ENCODE data around the gene GMEB2.
"Not testable (repeated sequence)": the region's sequence is repeated elsewhere in the genome, so short reads cannot be mapped to it uniquely, and the experiment has no call there.

Gene GMEB2

DNA sequence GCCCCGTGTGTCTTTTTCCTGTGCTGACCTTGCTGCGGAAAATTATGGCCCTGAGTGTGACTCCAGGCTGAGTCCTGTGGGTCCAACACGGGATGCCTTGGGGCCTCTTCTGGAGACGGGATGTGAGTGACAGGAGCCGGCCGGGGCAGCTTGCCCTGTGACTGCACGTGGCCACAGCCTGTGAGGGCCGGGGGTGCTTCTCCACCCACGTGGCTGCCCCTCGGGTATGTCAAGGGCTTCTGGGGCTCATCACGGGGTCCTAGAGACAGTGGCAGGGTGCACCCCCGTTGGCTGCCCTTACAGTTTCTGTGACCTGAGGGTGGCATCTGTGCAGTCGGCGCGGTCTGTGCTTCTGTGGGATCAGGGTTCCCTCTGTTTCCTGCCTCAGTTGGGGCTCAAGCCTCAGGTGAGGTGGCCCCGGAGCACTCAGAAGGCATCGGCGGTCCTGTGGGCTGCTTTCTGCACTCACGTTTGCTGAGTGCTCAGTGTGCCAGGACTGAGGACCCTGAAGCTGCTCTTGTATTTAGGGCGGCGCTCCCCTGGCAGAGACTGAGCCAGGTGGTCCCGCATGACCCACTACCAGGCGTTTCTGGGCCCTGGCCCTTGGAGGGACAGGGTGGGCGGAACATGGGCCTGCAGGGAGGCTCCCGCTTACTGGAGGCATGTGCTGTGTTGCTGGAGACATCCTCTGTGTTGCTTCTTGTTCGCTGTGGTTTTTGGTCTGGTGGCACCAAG lies 36.6 kb upstream of the GMEB2 start:
- TF ChIP-seq, protein P1, sequence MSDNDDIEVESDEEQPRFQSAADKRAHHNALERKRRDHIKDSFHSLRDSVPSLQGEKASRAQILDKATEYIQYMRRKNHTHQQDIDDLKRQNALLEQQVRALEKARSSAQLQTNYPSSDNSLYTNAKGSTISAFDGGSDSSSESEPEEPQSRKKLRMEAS (IDR thresholded peaks at IDR 0.05; ENCODE audit: low read depth, low read length) = no peak
- TF ChIP-seq, protein P2, sequence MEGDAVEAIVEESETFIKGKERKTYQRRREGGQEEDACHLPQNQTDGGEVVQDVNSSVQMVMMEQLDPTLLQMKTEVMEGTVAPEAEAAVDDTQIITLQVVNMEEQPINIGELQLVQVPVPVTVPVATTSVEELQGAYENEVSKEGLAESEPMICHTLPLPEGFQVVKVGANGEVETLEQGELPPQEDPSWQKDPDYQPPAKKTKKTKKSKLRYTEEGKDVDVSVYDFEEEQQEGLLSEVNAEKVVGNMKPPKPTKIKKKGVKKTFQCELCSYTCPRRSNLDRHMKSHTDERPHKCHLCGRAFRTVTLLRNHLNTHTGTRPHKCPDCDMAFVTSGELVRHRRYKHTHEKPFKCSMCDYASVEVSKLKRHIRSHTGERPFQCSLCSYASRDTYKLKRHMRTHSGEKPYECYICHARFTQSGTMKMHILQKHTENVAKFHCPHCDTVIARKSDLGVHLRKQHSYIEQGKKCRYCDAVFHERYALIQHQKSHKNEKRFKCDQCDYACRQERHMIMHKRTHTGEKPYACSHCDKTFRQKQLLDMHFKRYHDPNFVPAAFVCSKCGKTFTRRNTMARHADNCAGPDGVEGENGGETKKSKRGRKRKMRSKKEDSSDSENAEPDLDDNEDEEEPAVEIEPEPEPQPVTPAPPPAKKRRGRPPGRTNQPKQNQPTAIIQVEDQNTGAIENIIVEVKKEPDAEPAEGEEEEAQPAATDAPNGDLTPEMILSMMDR (IDR thresholded peaks at IDR 0.05; ENCODE audit: low read depth, low read length) = no peak
- TF ChIP-seq POLR2A (IDR thresholded peaks at IDR 0.05; ENCODE audit: extremely low read depth, insufficient read length) = no peak
- no peak for TF ChIP-seq MYC (IDR thresholded peaks at IDR 0.05; ENCODE audit: low read depth, low read length)
- H3K4me3 ChIP-seq (ENCODE audit: low read depth, low read length) = no peak overlapping the region
- no peak for DNase-seq (ENCODE audit: low read depth)

DNA sequence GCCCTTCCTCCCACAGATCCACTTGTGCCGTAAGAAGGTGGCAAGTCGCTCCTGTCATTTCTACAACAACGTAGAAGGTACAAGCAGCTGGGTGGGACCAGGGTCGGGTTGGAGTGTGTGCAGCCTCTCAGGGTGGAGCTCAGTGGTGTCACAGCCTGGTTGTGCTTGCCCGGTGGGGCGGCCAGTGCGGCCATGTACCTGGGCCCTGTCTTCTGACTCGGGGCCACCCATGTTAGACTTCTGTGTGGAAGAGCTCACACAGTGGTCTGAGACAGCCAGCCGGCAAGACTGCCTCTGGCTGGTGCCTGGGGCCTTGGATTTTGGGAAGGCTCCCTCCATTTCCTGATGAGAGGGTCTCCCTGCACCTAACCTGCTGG lies 35.9 kb upstream of the GMEB2 start:
- no peak for DNase-seq (ENCODE audit: low read depth)
- no peak for TF ChIP-seq POLR2A (IDR thresholded peaks at IDR 0.05; ENCODE audit: extremely low read depth, insufficient read length)
- TF ChIP-seq MYC (IDR thresholded peaks at IDR 0.05; ENCODE audit: low read depth, low read length) = no peak
- TF ChIP-seq, protein P2 (IDR thresholded peaks at IDR 0.05; ENCODE audit: low read depth, low read length) = no peak
- TF ChIP-seq, protein P1 (IDR thresholded peaks at IDR 0.05; ENCODE audit: low read depth, low read length) = no peak
- H3K4me3 ChIP-seq (ENCODE audit: low read depth, low read length) = no peak overlapping the region

DNA sequence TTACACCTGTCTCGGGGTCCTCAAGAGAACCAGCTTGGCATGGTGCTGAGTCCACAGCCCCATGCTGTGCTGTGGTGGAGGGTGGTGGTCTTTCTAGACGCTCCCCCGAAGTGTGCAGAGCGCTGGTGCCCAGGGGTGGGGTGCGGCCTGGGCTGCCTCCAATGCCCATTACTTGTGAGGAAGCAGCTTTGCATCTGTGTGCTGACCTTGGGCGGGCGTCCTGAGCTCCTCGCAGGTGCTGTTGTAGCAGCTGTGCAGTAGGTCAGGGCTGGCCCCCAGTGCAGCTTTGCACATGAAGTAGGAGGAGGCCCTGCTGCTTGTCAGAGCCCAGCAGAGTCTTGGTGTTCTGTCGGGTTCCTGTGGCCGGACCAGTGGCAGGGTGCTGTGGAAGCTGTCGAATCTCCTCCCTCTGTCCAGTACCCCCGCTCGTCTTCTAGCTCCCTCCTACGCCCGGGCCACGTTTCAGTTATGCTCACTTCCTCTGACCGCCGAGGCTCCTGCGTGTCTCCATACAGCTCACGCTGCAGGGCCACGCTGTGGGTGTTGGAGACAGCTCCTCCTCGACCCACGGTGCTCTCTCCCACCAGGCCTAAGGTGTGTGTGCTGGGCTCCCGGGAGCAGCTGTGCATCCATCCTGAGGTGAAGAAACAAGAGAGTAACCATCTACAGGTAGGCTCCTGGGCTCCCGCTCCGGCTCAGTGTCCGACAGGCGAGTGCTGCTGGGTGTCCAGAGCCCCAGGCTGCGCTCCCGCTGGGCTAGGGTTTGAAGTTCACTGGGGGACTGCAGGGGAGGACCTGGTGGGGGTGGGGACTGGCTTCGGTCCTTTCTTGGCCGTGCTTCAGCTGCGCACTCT lies 35.3 kb upstream of the GMEB2 start:
- TF ChIP-seq, protein P2 (IDR thresholded peaks at IDR 0.05; ENCODE audit: low read depth, low read length) = no peak
- TF ChIP-seq, protein P1 (IDR thresholded peaks at IDR 0.05; ENCODE audit: low read depth, low read length) = no peak
- TF ChIP-seq MYC (IDR thresholded peaks at IDR 0.05; ENCODE audit: low read depth, low read length) (no peak), POLR2A (IDR thresholded peaks at IDR 0.05; ENCODE audit: extremely low read depth, insufficient read length) (no peak)
- no peak overlapping the region for H3K4me3 ChIP-seq (ENCODE audit: low read depth, low read length)
- DNase-seq (ENCODE audit: low read depth) = no peak

DNA sequence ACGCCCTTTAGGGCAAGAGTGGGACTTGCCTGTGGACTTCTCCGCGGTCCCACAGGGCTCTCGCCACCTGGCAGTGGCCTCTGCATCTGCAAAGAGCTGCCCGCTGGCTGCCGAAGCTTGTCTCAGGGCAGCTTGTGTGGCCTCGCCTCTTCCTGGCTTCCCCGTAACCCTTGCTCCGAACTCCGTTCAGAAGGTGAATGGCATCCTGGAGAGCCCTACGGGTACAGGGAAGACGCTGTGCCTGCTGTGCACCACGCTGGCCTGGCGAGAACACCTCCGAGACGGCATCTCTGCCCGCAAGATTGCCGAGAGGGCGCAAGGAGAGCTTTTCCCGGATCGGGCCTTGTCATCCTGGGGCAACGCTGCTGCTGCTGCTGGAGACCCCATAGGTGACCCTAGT lies 34.2 kb upstream of the GMEB2 start:
- H3K4me3 ChIP-seq (ENCODE audit: low read depth, low read length) = no peak overlapping the region
- TF ChIP-seq POLR2A (IDR thresholded peaks at IDR 0.05; ENCODE audit: extremely low read depth, insufficient read length) (no peak), MYC (IDR thresholded peaks at IDR 0.05; ENCODE audit: low read depth, low read length) (no peak)
- TF ChIP-seq, protein P1 (IDR thresholded peaks at IDR 0.05; ENCODE audit: low read depth, low read length) = no peak
- TF ChIP-seq, protein P2 (IDR thresholded peaks at IDR 0.05; ENCODE audit: low read depth, low read length) = no peak
- no peak for DNase-seq (ENCODE audit: low read depth)

DNA sequence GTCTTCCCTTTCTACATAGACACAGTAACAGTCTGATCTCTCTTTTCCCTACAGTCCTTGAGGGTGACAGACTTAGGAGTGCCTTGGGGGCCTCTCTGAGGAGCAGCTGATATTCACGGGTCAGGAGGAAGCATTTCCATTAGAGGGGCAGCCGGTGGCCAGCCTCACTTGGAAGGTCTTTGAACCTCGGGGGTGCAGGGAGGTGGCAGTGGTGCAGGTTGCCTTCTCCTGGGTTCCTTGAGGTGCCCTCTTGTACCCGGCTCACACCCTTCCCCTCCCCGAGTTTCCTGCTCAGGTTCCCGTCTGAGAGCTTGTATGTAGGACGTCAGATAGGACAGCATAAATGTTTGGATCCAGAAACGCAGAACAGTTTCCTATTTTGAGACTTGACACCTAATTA lies 33.7 kb upstream of the GMEB2 start:
- no peak overlapping the region for H3K4me3 ChIP-seq (ENCODE audit: low read depth, low read length)

DNA sequence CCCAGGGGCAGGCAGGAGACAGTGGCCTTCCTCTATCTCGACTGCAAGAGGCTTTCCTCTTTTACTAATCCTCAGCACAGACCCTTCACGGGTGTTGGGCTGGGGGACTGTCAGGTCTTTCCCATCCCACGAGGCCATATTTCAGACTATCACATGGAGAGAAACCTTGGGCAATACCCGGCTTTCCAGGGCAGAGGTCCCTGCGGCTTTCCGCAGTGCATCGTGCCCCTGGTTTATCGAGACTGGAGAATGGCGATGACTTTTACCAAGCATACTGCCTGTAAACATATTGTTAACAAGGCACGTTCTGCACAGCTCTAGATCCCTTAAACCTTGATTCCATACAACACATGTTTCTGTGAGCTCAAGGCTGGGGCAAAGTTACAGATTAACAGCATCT lies 33.3 kb upstream of the GMEB2 start:
- not testable (repeated sequence) for DNase-seq (ENCODE audit: low read depth); H3K4me3 ChIP-seq (ENCODE audit: low read depth, low read length)

More for the DNA sequence above, 33.7 kb upstream of the GMEB2 start:
- DNase-seq (ENCODE audit: low read depth) = no peak
- no peak for TF ChIP-seq MYC (IDR thresholded peaks at IDR 0.05; ENCODE audit: low read depth, low read length)
- no peak for TF ChIP-seq POLR2A (IDR thresholded peaks at IDR 0.05; ENCODE audit: extremely low read depth, insufficient read length)
- TF ChIP-seq, protein P2 (IDR thresholded peaks at IDR 0.05; ENCODE audit: low read depth, low read length) = no peak
- TF ChIP-seq, protein P1 (IDR thresholded peaks at IDR 0.05; ENCODE audit: low read depth, low read length) = no peak
